HepG2 (cell line): ENCODE results near the gene IRF1. TPM values are rescaled to one million over a fixed set of nuclear protein-coding genes. Genes with fewer than 3 reads are reported as not detected.
A peak's percentile ranks its signal among the peaks of the same experiment; 100 is the strongest.

Experiments used
- ARHGAP35 ChIP-seq: sonication (generic); formaldehyde crosslinking; IDR thresholded peaks from 2 replicates; pipeline ENCODE4 v1.9.0; 2022; ENCODE audit warnings: mild to moderate bottlenecking, inconsistent platforms, moderate library complexity, missing genetic modification reagents, borderline replicate concordance
- ATF7-NPFF ChIP-seq: sonication (generic); formaldehyde crosslinking; IDR thresholded peaks from 2 replicates; pipeline ENCODE4 v1.8.1; 2023; ENCODE audit warnings: mild to moderate bottlenecking, low read depth, missing genetic modification reagents, moderate library complexity
- FOXC1 ChIP-seq: sonication (generic); formaldehyde crosslinking; IDR thresholded peaks from 2 replicates; pipeline ENCODE4 v1.8.0; 2022; ENCODE audit warnings: mild to moderate bottlenecking, missing genetic modification reagents, borderline replicate concordance
- IKZF4 ChIP-seq: sonication (generic); formaldehyde crosslinking; IDR thresholded peaks from 2 replicates; pipeline ENCODE4 v1.5.1; 2020; ENCODE audit warnings: borderline replicate concordance, mild to moderate bottlenecking, low read depth, missing genetic modification reagents; ENCODE audit errors: not compliant biosample characterization
- PRDM15 ChIP-seq: sonication (generic); formaldehyde crosslinking; IDR thresholded peaks from 2 replicates; pipeline ENCODE4 v1.4.0; 2020; ENCODE audit warnings: missing genetic modification reagents
- SMAD9 ChIP-seq: sonication (generic); formaldehyde crosslinking; IDR thresholded peaks from 2 replicates; pipeline ENCODE4 v1.5.1; 2020; ENCODE audit warnings: mild to moderate bottlenecking, missing genetic modification reagents
- U2AF1 ChIP-seq: fragments of 200-400 bp; formaldehyde crosslinking; optimal IDR thresholded peaks from 2 replicates; pipeline ENCODE3; 2017; ENCODE audit warnings: mild to moderate bottlenecking, low read depth, low read length
- ZBED4 ChIP-seq: sonication (generic); formaldehyde crosslinking; IDR thresholded peaks from 2 replicates; pipeline ENCODE4 v1.4.0; 2020; ENCODE audit warnings: missing genetic modification reagents, borderline replicate concordance
- ZBTB34 ChIP-seq: sonication (generic); formaldehyde crosslinking; IDR thresholded peaks from 2 replicates; pipeline ENCODE4 v1.8.0; 2022; ENCODE audit warnings: mild to moderate bottlenecking, missing genetic modification reagents
- ZIK1 ChIP-seq: sonication (generic); formaldehyde crosslinking; IDR thresholded peaks from 2 replicates; pipeline ENCODE4 v1.5.0; 2020; ENCODE audit warnings: mild to moderate bottlenecking, low read depth, missing genetic modification reagents, borderline replicate concordance
- ZNF30 ChIP-seq: sonication (generic); formaldehyde crosslinking; IDR thresholded peaks from 2 replicates; pipeline ENCODE4 v1.5.0; 2020; ENCODE audit warnings: mild to moderate bottlenecking, missing genetic modification reagents
- ZNF44 ChIP-seq: sonication (generic); formaldehyde crosslinking; IDR thresholded peaks from 2 replicates; pipeline ENCODE4 v1.5.1; 2020; ENCODE audit warnings: mild to moderate bottlenecking, missing genetic modification reagents
- ZNF547 ChIP-seq: sonication (generic); formaldehyde crosslinking; IDR thresholded peaks from 2 replicates; pipeline ENCODE4 v1.5.1; 2020; ENCODE audit warnings: mild to moderate bottlenecking, missing genetic modification reagents
- polyA plus RNA-seq, 8 experiments: library from polyadenylated mRNA; depleted of rRNA in 3 of 8; stranded (reverse) in 7 of 8; unstranded in 1 of 8; fragments of >200 nt; fragmentation: Illumina TruSeq in 4 of 8; extraction: Trizol in 4 of 8; gene quantifications; 2 replicates each; pipeline versions ENCODE4 v1.2.1 to v1.2.3, GENCODE V29; 2011 to 2016; ENCODE audit warnings: low read depth in 4 of 8, missing spikeins in 1 of 8, mixed read lengths in 1 of 8; ENCODE audit not compliant: insufficient read depth in 1 of 8
- total RNA-seq, 5 experiments: library from RNA; depleted of rRNA; stranded (reverse); fragments of >200 nt; fragmentation: Illumina TruSeq; extraction: Trizol; gene quantifications; 2 replicates each; pipeline ENCODE4 v1.2.3, GENCODE V29; 2016; ENCODE audit warnings: low read depth in 1 of 5
- TF ChIP-seq, protein P1 (sequence below): sonication (generic); formaldehyde crosslinking; IDR thresholded peaks from 2 replicates; pipeline ENCODE4 v1.5.0; 2020; ENCODE audit warnings: mild to moderate bottlenecking, missing genetic modification reagents, borderline replicate concordance

IRF1 gene
- total and polyA plus RNA-seq, 2 of the 13 experiments (the other 11 are each of a cell fraction or from before 2014, with no cell fraction given) = 4.1 to 8.8 TPM

- no peak for TF ChIP-seq PRDM15
- no peak for TF ChIP-seq ZNF44
- TF ChIP-seq, protein P1, sequence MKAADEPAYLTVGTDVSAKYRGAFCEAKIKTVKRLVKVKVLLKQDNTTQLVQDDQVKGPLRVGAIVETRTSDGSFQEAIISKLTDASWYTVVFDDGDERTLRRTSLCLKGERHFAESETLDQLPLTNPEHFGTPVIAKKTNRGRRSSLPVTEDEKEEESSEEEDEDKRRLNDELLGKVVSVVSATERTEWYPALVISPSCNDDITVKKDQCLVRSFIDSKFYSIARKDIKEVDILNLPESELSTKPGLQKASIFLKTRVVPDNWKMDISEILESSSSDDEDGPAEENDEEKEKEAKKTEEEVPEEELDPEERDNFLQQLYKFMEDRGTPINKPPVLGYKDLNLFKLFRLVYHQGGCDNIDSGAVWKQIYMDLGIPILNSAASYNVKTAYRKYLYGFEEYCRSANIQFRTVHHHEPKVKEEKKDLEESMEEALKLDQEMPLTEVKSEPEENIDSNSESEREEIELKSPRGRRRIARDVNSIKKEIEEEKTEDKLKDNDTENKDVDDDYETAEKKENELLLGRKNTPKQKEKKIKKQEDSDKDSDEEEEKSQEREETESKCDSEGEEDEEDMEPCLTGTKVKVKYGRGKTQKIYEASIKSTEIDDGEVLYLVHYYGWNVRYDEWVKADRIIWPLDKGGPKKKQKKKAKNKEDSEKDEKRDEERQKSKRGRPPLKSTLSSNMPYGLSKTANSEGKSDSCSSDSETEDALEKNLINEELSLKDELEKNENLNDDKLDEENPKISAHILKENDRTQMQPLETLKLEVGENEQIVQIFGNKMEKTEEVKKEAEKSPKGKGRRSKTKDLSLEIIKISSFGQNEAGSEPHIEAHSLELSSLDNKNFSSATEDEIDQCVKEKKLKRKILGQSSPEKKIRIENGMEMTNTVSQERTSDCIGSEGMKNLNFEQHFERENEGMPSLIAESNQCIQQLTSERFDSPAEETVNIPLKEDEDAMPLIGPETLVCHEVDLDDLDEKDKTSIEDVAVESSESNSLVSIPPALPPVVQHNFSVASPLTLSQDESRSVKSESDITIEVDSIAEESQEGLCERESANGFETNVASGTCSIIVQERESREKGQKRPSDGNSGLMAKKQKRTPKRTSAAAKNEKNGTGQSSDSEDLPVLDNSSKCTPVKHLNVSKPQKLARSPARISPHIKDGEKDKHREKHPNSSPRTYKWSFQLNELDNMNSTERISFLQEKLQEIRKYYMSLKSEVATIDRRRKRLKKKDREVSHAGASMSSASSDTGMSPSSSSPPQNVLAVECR (CRISPR knock-in tag) = peak; percentile 35; the same call in 1 of the 2 replicates
- TF ChIP-seq ATF7-NPFF (CRISPR knock-in tag) = 0 out of 2 replicates have a peak, but pooled peaks have one; percentile 14
- peak; percentile 60; the same call in 1 of the 2 replicates for TF ChIP-seq ARHGAP35 (CRISPR knock-in tag)
- peak; percentile 26 for TF ChIP-seq IKZF4 (CRISPR knock-in tag)
- peak; percentile 82 for TF ChIP-seq ZBED4 (CRISPR knock-in tag)
- 0 out of 2 replicates have a peak, but pooled peaks have one; percentile 24 for TF ChIP-seq FOXC1 (CRISPR knock-in tag)
- TF ChIP-seq ZBTB34 (CRISPR knock-in tag) = no peak
- no peak for TF ChIP-seq ZNF547 (CRISPR knock-in tag)
- peak; percentile 39; the same call in 1 of the 2 replicates for TF ChIP-seq ZIK1 (CRISPR knock-in tag)
- no peak for TF ChIP-seq SMAD9
- no peak for TF ChIP-seq ZNF30 (CRISPR knock-in tag)
- TF ChIP-seq U2AF1 = no peak
These were observed 5.2 kb upstream of the IRF1 start (continued) for GRCh38 chr5:132495667-132496190.
